OCI-LY3 (cell line): ENCODE measurements around the gene SOX8.
"Not testable (repeated sequence)": the region's sequence is repeated elsewhere in the genome, so short reads cannot be mapped to it uniquely, and the experiment has no call there.

Experiments
- H2AFZ ChIP-seq: fragments of 200-600, 300-600 bp; shearing (Covaris generic); 2 replicates; pipeline ENCODE4 v1.6.0; 2014; ENCODE audit warnings: antibody characterized with exemption, low read depth, low read length
- H3K27ac ChIP-seq: fragments of 200-600, 300-600 bp; sonication (generic); 2 replicates; pipeline ENCODE4 v1.5.1; 2014; ENCODE audit warnings: mild to moderate bottlenecking, low read length, moderate library complexity, mixed read lengths
- H3K27me3 ChIP-seq: fragments of 200-600, 300-600 bp; sonication (generic); 2 replicates; pipeline ENCODE4 v1.6.1; 2014; ENCODE audit warnings: low read depth, low read length, mixed read lengths
- H3K36me3 ChIP-seq: fragments of 200-600, 300-600 bp; sonication (generic); replicated peaks from 2 replicates; pipeline ENCODE3; 2014; ENCODE audit warnings: low read depth, low read length, mixed read lengths
- H3K4me1 ChIP-seq: fragments of 300-600, 200-600 bp; sonication (generic); 2 replicates; pipeline ENCODE4 v1.6.1; 2014; ENCODE audit warnings: low read length, mixed read lengths
- H3K4me2 ChIP-seq: fragments of 200-600, 300-600 bp; sonication (generic); 2 replicates; pipeline ENCODE4 v1.6.1; 2014; ENCODE audit warnings: low read length, mixed read lengths
- H3K4me3 ChIP-seq: fragments of 300-600, 200-600 bp; sonication (generic); 2 replicates; pipeline ENCODE4 v1.5.1; 2014; ENCODE audit warnings: antibody characterized with exemption, mild to moderate bottlenecking, low read length, moderate library complexity
- H3K79me2 ChIP-seq: fragments of 300-600, 200-600 bp; shearing (Covaris generic); 2 replicates; pipeline ENCODE4 v1.6.1; 2014; ENCODE audit warnings: mild to moderate bottlenecking, low read length, mixed read lengths
- H3K9ac ChIP-seq: fragments of 300-600, 200-600 bp; shearing (Covaris generic); 2 replicates; pipeline ENCODE4 v1.6.0; 2014; ENCODE audit warnings: mild to moderate bottlenecking, low read length, moderate library complexity
- H3K9me3 ChIP-seq: fragments of 200-600, 300-600 bp; shearing (Covaris generic); 2 replicates; pipeline ENCODE4 v1.6.1; 2014; ENCODE audit warnings: low read length, mixed read lengths; ENCODE audit not compliant: insufficient read depth
- H4K20me1 ChIP-seq: fragments of 200-600, 300-600 bp; sonication (generic); 2 replicates; pipeline ENCODE4 v1.6.1; 2016; ENCODE audit warnings: low read length, mixed read lengths; ENCODE audit not compliant: insufficient read depth
- EZH2phosphoT487 ChIP-seq: fragments of 200-600 bp; shearing (Covaris generic); IDR thresholded peaks from 2 replicates; pipeline ENCODE4 v1.6.1; 2018; ENCODE audit warnings: antibody characterized with exemption, mixed run types, low read depth
- TF ChIP-seq, protein P1 (sequence below): fragments of 200-600, 300-600 bp; sonication (generic); IDR thresholded peaks from 2 replicates; pipeline ENCODE4 v1.5.1; 2014; ENCODE audit warnings: antibody characterized with exemption, low read length, low read depth

SOX8 gene

GRCh38 chr16:943971-944370 lies 37.6 kb upstream of the SOX8 start:
- Histone ChIP-seq H3K4me2 (no peak overlapping the region), H3K36me3 (no peaks in the 10 kb centered on the region), H3K27ac (no peak overlapping the region), H4K20me1 (no peaks in the 10 kb centered on the region), H3K79me2 (no peaks in the 10 kb centered on the region), H3K9ac (no peak overlapping the region), H3K27me3 (no peaks in the 10 kb centered on the region), H2AFZ (no peak overlapping the region), H3K9me3 (peaks cover 4% of the 10 kb centered on the region; the same call in 1 of the 2 replicates), H3K4me1 (no peaks in the 10 kb centered on the region), H3K4me3 (no peak overlapping the region)
- TF ChIP-seq, protein P1, sequence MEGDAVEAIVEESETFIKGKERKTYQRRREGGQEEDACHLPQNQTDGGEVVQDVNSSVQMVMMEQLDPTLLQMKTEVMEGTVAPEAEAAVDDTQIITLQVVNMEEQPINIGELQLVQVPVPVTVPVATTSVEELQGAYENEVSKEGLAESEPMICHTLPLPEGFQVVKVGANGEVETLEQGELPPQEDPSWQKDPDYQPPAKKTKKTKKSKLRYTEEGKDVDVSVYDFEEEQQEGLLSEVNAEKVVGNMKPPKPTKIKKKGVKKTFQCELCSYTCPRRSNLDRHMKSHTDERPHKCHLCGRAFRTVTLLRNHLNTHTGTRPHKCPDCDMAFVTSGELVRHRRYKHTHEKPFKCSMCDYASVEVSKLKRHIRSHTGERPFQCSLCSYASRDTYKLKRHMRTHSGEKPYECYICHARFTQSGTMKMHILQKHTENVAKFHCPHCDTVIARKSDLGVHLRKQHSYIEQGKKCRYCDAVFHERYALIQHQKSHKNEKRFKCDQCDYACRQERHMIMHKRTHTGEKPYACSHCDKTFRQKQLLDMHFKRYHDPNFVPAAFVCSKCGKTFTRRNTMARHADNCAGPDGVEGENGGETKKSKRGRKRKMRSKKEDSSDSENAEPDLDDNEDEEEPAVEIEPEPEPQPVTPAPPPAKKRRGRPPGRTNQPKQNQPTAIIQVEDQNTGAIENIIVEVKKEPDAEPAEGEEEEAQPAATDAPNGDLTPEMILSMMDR, result no peak
- TF ChIP-seq EZH2phosphoT487, result no peak

DNA sequence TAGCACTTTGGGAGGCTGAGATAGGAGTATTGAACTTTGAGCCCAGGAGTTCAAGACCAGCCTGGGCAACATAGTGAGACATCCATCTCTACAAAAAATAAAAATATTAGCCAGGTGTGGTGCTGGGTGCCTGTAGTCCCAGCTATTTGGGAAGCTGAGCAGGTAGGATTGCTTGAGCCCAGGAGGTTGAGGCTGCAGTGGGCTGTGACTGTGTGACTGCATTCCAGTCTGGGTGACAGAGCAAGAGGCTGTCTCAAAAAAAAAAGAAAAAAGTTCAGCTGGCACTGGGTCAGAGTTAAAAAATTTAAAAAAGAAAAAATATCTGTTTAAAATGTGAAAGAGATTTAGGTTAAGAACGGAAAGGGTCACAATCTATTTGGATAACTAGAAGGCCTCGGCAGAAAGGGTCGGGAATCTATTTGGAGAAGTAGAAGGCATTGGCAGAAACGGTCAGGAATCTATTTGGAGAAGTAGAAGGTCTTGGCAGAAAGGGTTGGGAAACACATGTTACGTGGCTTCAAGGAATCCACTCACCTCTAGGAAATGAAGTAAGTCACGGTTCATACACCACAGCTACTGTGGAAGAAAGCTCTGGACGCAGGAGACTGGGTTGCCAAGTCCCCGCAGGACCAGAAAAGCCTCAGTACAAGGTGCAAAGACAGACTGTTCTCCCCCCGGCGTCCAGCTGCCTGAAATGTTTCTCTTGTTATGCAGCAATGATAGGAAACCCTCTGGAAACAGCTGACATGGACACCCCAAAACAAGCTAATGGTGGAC lies 36.1 kb upstream of the SOX8 start:
- no peaks in the 10 kb centered on the region for H3K4me1 ChIP-seq
- H4K20me1 ChIP-seq, result no peaks in the 10 kb centered on the region
- no peaks in the 10 kb centered on the region for H3K79me2 ChIP-seq
- peaks cover 4% of the 10 kb centered on the region; the same call in 1 of the 2 replicates for H3K9me3 ChIP-seq
- no peak overlapping the region for H3K9ac ChIP-seq
- no peak overlapping the region for H3K27ac ChIP-seq
- H3K36me3 ChIP-seq, result no peaks in the 10 kb centered on the region
- no peak overlapping the region for H3K4me2 ChIP-seq
- no peak for TF ChIP-seq EZH2phosphoT487
- TF ChIP-seq, protein P1, result no peak
- no peaks in the 10 kb centered on the region for H3K27me3 ChIP-seq
- no peak overlapping the region for H2AFZ ChIP-seq
- no peak overlapping the region for H3K4me3 ChIP-seq

- Histone ChIP-seq H3K36me3 (no peaks in the 10 kb centered on the region), H3K4me1 (no peaks in the 10 kb centered on the region), H3K79me2 (no peaks in the 10 kb centered on the region), H3K9ac (no peak overlapping the region), H4K20me1 (no peaks in the 10 kb centered on the region), H3K4me3 (no peak overlapping the region), H3K27me3 (no peaks in the 10 kb centered on the region), H3K4me2 (no peak overlapping the region), H3K27ac (no peak overlapping the region), H2AFZ (no peak overlapping the region), H3K9me3 (peaks cover 4% of the 10 kb centered on the region; the same call in 1 of the 2 replicates)
- no peak for TF ChIP-seq EZH2phosphoT487
- TF ChIP-seq, protein P1, result no peak
Observed at GRCh38 chr16:946048-946395, 35.5 kb upstream of the SOX8 start.

- no peaks in the 10 kb centered on the region for H3K4me1 ChIP-seq
Observed at GRCh38 chr16:947255-947921, 34.2 kb upstream of the SOX8 start.

GRCh38 chr16:947922-948303 lies 33.7 kb upstream of the SOX8 start:
- not testable (repeated sequence) for H3K27ac ChIP-seq, H3K79me2 ChIP-seq, H3K36me3 ChIP-seq, H3K4me2 ChIP-seq, H3K9ac ChIP-seq, H3K4me1 ChIP-seq, H3K27me3 ChIP-seq, H2AFZ ChIP-seq, H4K20me1 ChIP-seq, H3K9me3 ChIP-seq, H3K4me3 ChIP-seq

More at GRCh38 chr16:947255-947921, 34.2 kb upstream of the SOX8 start:
- H2AFZ ChIP-seq, result no peak overlapping the region
- no peak overlapping the region for H3K4me2 ChIP-seq
- no peaks in the 10 kb centered on the region for H3K36me3 ChIP-seq
- no peaks in the 10 kb centered on the region for H3K27me3 ChIP-seq
- no peaks in the 10 kb centered on the region for H3K79me2 ChIP-seq
- no peaks in the 10 kb centered on the region for H3K9me3 ChIP-seq
- TF ChIP-seq, protein P1, result no peak
- TF ChIP-seq EZH2phosphoT487, result no peak
- no peak overlapping the region for H3K9ac ChIP-seq
- H3K27ac ChIP-seq, result no peak overlapping the region
- no peaks in the 10 kb centered on the region for H4K20me1 ChIP-seq
- H3K4me3 ChIP-seq, result no peak overlapping the region

DNA sequence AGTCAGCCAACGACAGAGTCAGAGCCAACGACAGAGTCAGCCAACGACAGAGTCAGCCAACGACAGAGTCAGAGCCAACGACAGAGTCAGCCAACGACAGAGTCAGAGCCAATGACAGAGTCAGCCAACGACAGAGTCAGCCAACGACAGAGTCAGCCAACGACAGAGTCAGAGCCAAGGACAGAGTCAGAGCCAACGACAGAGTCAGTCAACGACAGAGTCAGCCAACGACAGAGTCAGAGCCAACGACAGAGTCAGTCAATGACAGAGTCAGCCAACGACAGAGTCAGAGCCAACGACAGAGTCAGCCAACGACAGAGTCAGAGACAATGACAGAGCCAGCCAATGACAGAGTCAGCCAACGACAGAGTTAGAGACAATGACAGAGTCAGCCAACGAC lies 32.8 kb upstream of the SOX8 start:
- H2AFZ ChIP-seq, H4K20me1 ChIP-seq, H3K9me3 ChIP-seq, H3K79me2 ChIP-seq, H3K27me3 ChIP-seq, H3K9ac ChIP-seq, H3K36me3 ChIP-seq, H3K4me1 ChIP-seq, H3K4me3 ChIP-seq, H3K27ac ChIP-seq, H3K4me2 ChIP-seq: not testable (repeated sequence)
